A549 (cell line): Measurements from ENCODE around the gene GTF2H1. TPM values are rescaled to one million over a fixed set of nuclear protein-coding genes. Genes with fewer than 3 reads are reported as not detected.

Source experiments
- ATAC-seq, 2 experiments: fragments of 200-7000 bp in 1 of 2; fragments of >200 bp in 1 of 2; cut with Nextera tagmentation in 1 of 2; cut with Tn5 transposase in 1 of 2; 3 replicates each; pipeline versions ENCODE4 v1.8.0 to v1.9.1; 2018 to 2020; ENCODE audit warnings: mild to moderate bottlenecking in 1 of 2, moderate library complexity in 1 of 2
- CTCF ChIA-PET: fragments of 300-600 bp; sonication (Branson Sonifier 250); formaldehyde crosslinking; extraction: SDS; loops from one replicate; lab custom pipeline; 2021; ENCODE audit warnings: antibody characterized with exemption, inconsistent platforms; lab: Yijun Ruan, JAX
- POLR2A ChIA-PET: fragments of 350-600 bp; formaldehyde crosslinking; extraction: SDS; loops from one replicate; lab custom pipeline; 2021; ENCODE audit warnings: antibody characterized with exemption, inconsistent platforms; lab: Yijun Ruan, JAX
- DNase-seq, 2 experiments: peaks; one replicate each; pipeline versions ENCODE4 v3.0.0 to v3.0.0-alpha.2; 2011 to 2016; ENCODE audit warnings: low read depth in 1 of 2, low spot score in 1 of 2
- FAIRE-seq: peaks from 2 replicates; lab custom pipeline; 2011; peaks lifted over from hg19 to GRCh38; lab: Jason Lieb, UNC
- H3K27ac ChIP-seq, 2 experiments: fragments of >200 bp; sonication (Bioruptor Twin); formaldehyde crosslinking; 3 replicates each; pipeline ENCODE4 v1.5.1; 2016 to 2017
- H3K4me1 ChIP-seq: fragments of >200 bp; sonication (Bioruptor Twin); formaldehyde crosslinking; 3 replicates; pipeline ENCODE4 v1.6.1; 2016
- H3K4me2 ChIP-seq: fragments of >200 bp; sonication (Bioruptor Twin); formaldehyde crosslinking; 3 replicates; pipeline ENCODE4 v1.6.1; 2016
- H3K4me3 ChIP-seq: fragments of >200 bp; sonication (Bioruptor Twin); formaldehyde crosslinking; 3 replicates; pipeline ENCODE4 v1.5.1; 2016
- H3K9me3 ChIP-seq: fragments of >200 bp; sonication (Bioruptor Twin); formaldehyde crosslinking; 3 replicates; pipeline ENCODE4 v1.6.1; 2016
- ATOH8 ChIP-seq: fragments of 250-450 bp; sonication (Bioruptor Pico); IDR thresholded peaks from 2 replicates; pipeline ENCODE4 v1.5.0; 2020; ENCODE audit warnings: low read depth, mild to moderate bottlenecking, moderate library complexity
- BHLHE40 ChIP-seq: IDR thresholded peaks from 2 replicates; pipeline ENCODE4 v1.6.1; 2012; ENCODE audit warnings: low read depth, low read length, inconsistent platforms
- CEBPB ChIP-seq, 2 experiments: fragments of >200 bp in 1 of 2; sonication (Bioruptor Twin) in 1 of 2; formaldehyde crosslinking in 1 of 2; IDR thresholded peaks; 2 replicates each; pipeline ENCODE4 v1.6.1; 2012 to 2016
- CHD4 ChIP-seq: fragments of 200-600 bp; sonication (generic); IDR thresholded peaks from 2 replicates; pipeline ENCODE4 v1.6.1; 2016; ENCODE audit warnings: antibody characterized with exemption, mild to moderate bottlenecking, borderline replicate concordance
- E2F6 ChIP-seq: IDR thresholded peaks from 2 replicates; pipeline ENCODE4 v1.6.1; 2012; ENCODE audit warnings: low read depth, borderline replicate concordance
- HDAC2 ChIP-seq: fragments of 200-600 bp; sonication (generic); IDR thresholded peaks from 2 replicates; pipeline ENCODE4 v1.6.1; 2016
- HOXB13 ChIP-seq: fragments of 250-450 bp; sonication (Bioruptor Pico); IDR thresholded peaks from 2 replicates; pipeline ENCODE4 v1.5.0; 2020; ENCODE audit warnings: low read depth, mild to moderate bottlenecking, moderate library complexity
- HOXB5 ChIP-seq: fragments of 250-450 bp; sonication (Bioruptor Pico); IDR thresholded peaks from 2 replicates; pipeline ENCODE4 v1.5.0; 2020; ENCODE audit warnings: mild to moderate bottlenecking, moderate library complexity
- JUNB ChIP-seq: fragments of >200 bp; sonication (Bioruptor Twin); formaldehyde crosslinking; IDR thresholded peaks from 2 replicates; pipeline ENCODE4 v1.6.1; 2016
- KDM1A ChIP-seq: fragments of 200-600 bp; sonication (generic); IDR thresholded peaks from 2 replicates; pipeline ENCODE4 v1.6.1; 2016; ENCODE audit warnings: low read depth, mild to moderate bottlenecking
- KDM5A ChIP-seq: fragments of 200-600 bp; sonication (generic); IDR thresholded peaks from 2 replicates; pipeline ENCODE4 v1.6.1; 2016; ENCODE audit warnings: antibody characterized with exemption, mild to moderate bottlenecking
- MYC ChIP-seq: IDR thresholded peaks from 2 replicates; pipeline ENCODE4 v1.6.1; 2012; ENCODE audit warnings: mild to moderate bottlenecking, inconsistent platforms, low read length, improper control_type of control experiment, borderline replicate concordance
- NFE2L2 ChIP-seq: fragments of 150-350 bp; conservative IDR thresholded peaks from 2 replicates; pipeline ENCODE4 v1.6.1; 2014; ENCODE audit warnings: low read length
- RCOR1 ChIP-seq: fragments of 150-350 bp; IDR thresholded peaks from 2 replicates; pipeline ENCODE4 v1.6.1; 2014; ENCODE audit warnings: antibody characterized with exemption, low read length, low read depth
- RFX5 ChIP-seq: fragments of 450-650 bp; IDR thresholded peaks from 2 replicates; pipeline ENCODE4 v1.7.1; 2014; ENCODE audit warnings: antibody characterized with exemption, mild to moderate bottlenecking, moderate library complexity
- SMC3 ChIP-seq: fragments of >200 bp; sonication (Bioruptor Twin); formaldehyde crosslinking; IDR thresholded peaks from 3 replicates; pipeline ENCODE4 v1.6.1; 2018; ENCODE audit warnings: inconsistent platforms
- TFCP2L1 ChIP-seq: fragments of 250-450 bp; sonication (Bioruptor Pico); IDR thresholded peaks from 2 replicates; pipeline ENCODE4 v1.5.0; 2021; ENCODE audit warnings: mild to moderate bottlenecking
- ZC3H11A ChIP-seq: fragments of 450-650 bp; IDR thresholded peaks from 2 replicates; pipeline ENCODE4 v1.6.1; 2014; ENCODE audit warnings: antibody characterized with exemption, mild to moderate bottlenecking
- ZFP36 ChIP-seq: fragments of 450-650 bp; IDR thresholded peaks from 2 replicates; pipeline ENCODE4 v1.6.1; 2014; ENCODE audit warnings: borderline replicate concordance; ENCODE audit not compliant: partially characterized antibody
- WGBS: methylation state at CpG from one replicate; pipeline ENCODE4 v1.1.6; 2017; ENCODE audit errors: missing lambda C conversion rate; 5-methylcytosine and 5-hydroxymethylcytosine counted together
- polyA plus RNA-seq, 4 experiments: library from polyadenylated mRNA; depleted of rRNA in 3 of 4; stranded (reverse); fragments of >200 nt; fragmentation: RNase III in 1 of 4; extraction: RNeasy Plus Mini Kit Qiagen cat#74134 plus additional on column Dnase treatment in 1 of 4; gene quantifications; 2 replicates in 3 of 4; 3 replicates in 1 of 4; pipeline ENCODE4 v1.2.3, GENCODE V29; 2011 to 2017

Gene GTF2H1
- polyA plus RNA-seq, 2 of the 4 experiments (the other 2 are of a cell fraction) = 38.8 to 56.0 TPM

GRCh38 chr11:18312663-18313420, 9.5 kb upstream of the GTF2H1 start:
- DNase-seq (no peak), FAIRE-seq (no peak), ATAC-seq (peak in 1 of 2 experiments; percentile 62; a peak in 3 of 6 replicates)
- Histone ChIP-seq H3K27ac (peak overlapping the region in 1 of 2 experiments; percentile 32; a peak in 2 of 6 replicates), H3K4me3 (no peak overlapping the region), H3K4me2 (peak overlapping the region; percentile 45; the same call in 2 of the 3 replicates), H3K4me1 (peaks cover 21% of the 10 kb centered on the region), H3K9me3 (no peaks in the 10 kb centered on the region)
- TF ChIP-seq SMC3 (no peak), RFX5 (peak; percentile 19)
- ChIA-PET CTCF (interaction anchor here (0.9 kb wide), 1 partner anchor 9 kb away, joined by 4 read pairs; no protein-coding TSS in a partner anchor), POLR2A (interaction anchor here (1.4 kb wide), 1 partner anchor 82 kb away, joined by 4 read pairs; the partner anchor contains the start of gene LDHA)
- 83% methylated on average over 2 of the region's 2 CpGs for WGBS

- POLR2A ChIA-PET = interaction anchor here (1.3 to 1.4 kb wide), 2 partner anchors 9 to 80 kb away, joined by 4 read pairs; partner anchors contain the start of gene LDHA
- H3K4me1 ChIP-seq = peaks cover 25% of the 10 kb centered on the region
- peak; percentile 64 for TF ChIP-seq ZC3H11A
- no peak for TF ChIP-seq HOXB5 (CRISPR knock-in tag)
- no peak for TF ChIP-seq HDAC2
- no peak for TF ChIP-seq HOXB13
- CTCF ChIA-PET = interaction anchor here (0.7 kb wide), 1 partner anchor 9 kb away, joined by 3 read pairs; no protein-coding TSS in a partner anchor
- no peaks in the 10 kb centered on the region for H3K9me3 ChIP-seq
- peak in 1 of 2 experiments; percentile 39 for DNase-seq
- peak overlapping the region; percentile 45; the same call in 1 of the 3 replicates for H3K4me2 ChIP-seq
- H3K4me3 ChIP-seq = no peak overlapping the region
- no peak for FAIRE-seq
- peak overlapping the region in 1 of 2 experiments; percentile 32; a peak in 1 of 6 replicates for H3K27ac ChIP-seq
- WGBS = 77% methylated on average over 10 of the region's 10 CpGs
- ATAC-seq = peak in 1 of 2 experiments; percentile 61; a peak in 3 of 6 replicates
Measured at GRCh38 chr11:18313965-18314763, 8.2 kb upstream of the GTF2H1 start.

- ATAC-seq = no peak
- TF ChIP-seq BHLHE40 (no peak), CHD4 (no peak), TFCP2L1 (no peak), MYC (no peak), SMC3 (no peak), KDM5A (no peak), RCOR1 (no peak), E2F6 (no peak), ZFP36 (no peak)
- TF ChIP-seq, all 56 proteins: peak for 0
- no peak for DNase-seq
- H3K27ac ChIP-seq = no peak overlapping the region
- no peak overlapping the region for H3K4me2 ChIP-seq
- ChIA-PET CTCF (interaction anchor here (0.6 to 0.7 kb wide), 2 partner anchors 9 to 32 kb away, joined by 3 read pairs; no protein-coding TSS in a partner anchor), POLR2A (interaction anchor here (1.3 kb wide), 1 partner anchor 8 kb away, joined by 4 read pairs; no protein-coding TSS in a partner anchor)
- no peaks in the 10 kb centered on the region for H3K9me3 ChIP-seq
- 92% methylated on average over 9 of the region's 9 CpGs for WGBS
- no peak for FAIRE-seq
- no peak overlapping the region for H3K4me3 ChIP-seq
- peaks cover 32% of the 10 kb centered on the region for H3K4me1 ChIP-seq
Measured at GRCh38 chr11:18314784-18315523, 7.4 kb upstream of the GTF2H1 start.

- ChIA-PET POLR2A (interaction anchor here (0.6 to 1.4 kb wide), 2 partner anchors 78 to 303 kb away, joined by 4 read pairs; partner anchors contain the start of genes LDHA and SERGEF), CTCF (no interaction called here)
- no peak overlapping the region for H3K4me3 ChIP-seq
- no peak for ATAC-seq
- no peak for DNase-seq
- H3K9me3 ChIP-seq = no peaks in the 10 kb centered on the region
- WGBS = 90% methylated on average over 2 of the region's 2 CpGs
- H3K4me1 ChIP-seq = peaks cover 42% of the 10 kb centered on the region
- no peak for FAIRE-seq
- no peak overlapping the region for H3K27ac ChIP-seq
- no peak overlapping the region for H3K4me2 ChIP-seq
- TF ChIP-seq NFE2L2 (no peak), E2F6 (no peak), ATOH8 (CRISPR knock-in tag) (no peak), CEBPB (IDR thresholded peaks at IDR 0.05) (no peak), JUNB (no peak), RFX5 (no peak), ZC3H11A (no peak), KDM1A (no peak), SMC3 (no peak)
Measured at GRCh38 chr11:18315893-18316292, 6.5 kb upstream of the GTF2H1 start.
